Skeletal muscle satellite cell (primary cell): ENCODE results near the gene CA5A.

Experiments
- H3K27me3 ChIP-seq: 2 replicates; pipeline ENCODE4 v1.7.0; 2013; ENCODE audit warnings: low read length; ENCODE audit not compliant: control insufficient read depth, insufficient read depth
- H3K36me3 ChIP-seq: 2 replicates; pipeline ENCODE4 v1.7.0; 2013; ENCODE audit warnings: mild to moderate bottlenecking, control low read depth, low read length; ENCODE audit not compliant: insufficient read depth
- H3K4me1 ChIP-seq: 2 replicates; pipeline ENCODE4 v1.7.0; 2013; ENCODE audit warnings: low read length; ENCODE audit not compliant: control insufficient read depth, insufficient read depth
- H3K4me2 ChIP-seq: 2 replicates; pipeline ENCODE4 v1.7.0; 2013; ENCODE audit warnings: mild to moderate bottlenecking, low read length
- H3K4me3 ChIP-seq: 2 replicates; pipeline ENCODE4 v1.7.0; 2013; ENCODE audit warnings: low read length
- H3K9ac ChIP-seq: 2 replicates; pipeline ENCODE4 v1.7.0; 2013; ENCODE audit warnings: mild to moderate bottlenecking, low read depth, low read length, moderate library complexity
- H3K9me3 ChIP-seq: replicated peaks from 2 replicates; pipeline ENCODE4 v1.7.0; 2013; ENCODE audit warnings: mild to moderate bottlenecking, control low read depth, low read length

The CA5A gene

DNA sequence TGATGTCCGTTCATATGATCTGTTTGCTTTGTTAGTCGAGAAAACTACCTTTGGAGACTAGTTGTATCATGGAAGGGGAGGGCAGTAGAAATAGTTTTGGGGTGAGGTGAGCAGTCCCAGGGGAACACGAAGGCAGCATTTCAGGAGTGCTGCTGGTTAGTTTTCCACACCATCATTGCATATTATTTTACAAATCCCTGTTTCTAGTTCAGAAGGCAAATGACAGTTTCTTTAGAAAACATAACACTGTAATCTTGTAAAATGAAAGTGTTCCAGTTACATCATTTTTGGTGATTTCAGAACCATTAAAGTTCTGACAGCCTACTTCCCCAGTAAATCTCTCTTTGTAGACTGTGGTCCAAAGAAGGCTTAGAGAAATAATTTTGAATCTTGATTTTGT lies 40.3 kb upstream of the CA5A start:
- no peak overlapping the region for H3K9ac ChIP-seq
- H3K36me3 ChIP-seq = peaks cover 3% of the 10 kb centered on the region
- H3K9me3 ChIP-seq = no peaks in the 10 kb centered on the region
- H3K4me3 ChIP-seq = no peak overlapping the region
- H3K4me2 ChIP-seq = no peak overlapping the region
- no peaks in the 10 kb centered on the region for H3K27me3 ChIP-seq
- no peaks in the 10 kb centered on the region for H3K4me1 ChIP-seq

DNA sequence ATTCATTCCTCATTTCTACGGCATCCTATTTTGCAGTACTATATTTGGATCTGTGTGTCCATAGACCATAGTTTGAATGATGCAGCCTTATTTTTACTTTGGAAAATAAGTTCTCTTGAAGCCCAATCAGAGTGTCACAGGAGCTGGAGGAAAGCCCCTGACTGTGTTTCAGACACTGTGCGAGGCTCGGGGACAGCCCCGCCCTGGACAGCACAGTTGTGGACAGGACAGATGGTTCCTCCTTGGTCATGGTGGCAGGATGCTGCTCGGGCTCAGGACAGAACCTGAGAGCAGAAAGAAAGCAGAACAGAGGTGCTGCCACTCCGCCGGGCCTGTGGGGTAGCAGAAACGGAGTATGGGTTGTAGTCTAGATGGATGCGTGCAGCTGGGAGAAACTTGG lies 37.8 kb upstream of the CA5A start:
- Histone ChIP-seq H3K4me3 (no peak overlapping the region), H3K4me1 (no peaks in the 10 kb centered on the region), H3K9me3 (no peaks in the 10 kb centered on the region), H3K27me3 (no peaks in the 10 kb centered on the region), H3K36me3 (peaks cover 3% of the 10 kb centered on the region), H3K9ac (no peak overlapping the region), H3K4me2 (no peak overlapping the region)

DNA sequence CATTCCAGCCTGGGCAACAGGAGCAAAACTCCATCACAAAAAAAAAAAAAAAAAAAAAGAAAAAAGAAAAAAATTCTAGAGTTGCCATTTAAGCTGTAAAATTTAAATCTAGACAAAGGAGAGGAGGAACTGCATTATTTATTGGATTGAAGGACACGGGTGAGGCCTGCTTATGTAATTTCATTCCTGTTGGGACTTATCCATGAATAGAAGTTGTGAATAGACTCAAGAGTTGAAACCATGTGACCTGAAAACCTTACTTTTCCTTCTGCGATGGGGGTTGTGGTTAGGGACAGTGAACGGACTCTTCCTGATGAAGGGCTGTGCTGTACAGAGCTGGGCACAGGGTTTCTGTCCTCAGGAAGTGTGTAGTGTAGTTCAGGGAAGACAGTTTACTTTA lies 37.4 kb upstream of the CA5A start:
- Histone ChIP-seq H3K9ac (no peak overlapping the region), H3K4me1 (no peaks in the 10 kb centered on the region), H3K4me3 (no peak overlapping the region), H3K9me3 (no peaks in the 10 kb centered on the region), H3K36me3 (peaks cover 3% of the 10 kb centered on the region), H3K4me2 (no peak overlapping the region), H3K27me3 (no peaks in the 10 kb centered on the region)

DNA sequence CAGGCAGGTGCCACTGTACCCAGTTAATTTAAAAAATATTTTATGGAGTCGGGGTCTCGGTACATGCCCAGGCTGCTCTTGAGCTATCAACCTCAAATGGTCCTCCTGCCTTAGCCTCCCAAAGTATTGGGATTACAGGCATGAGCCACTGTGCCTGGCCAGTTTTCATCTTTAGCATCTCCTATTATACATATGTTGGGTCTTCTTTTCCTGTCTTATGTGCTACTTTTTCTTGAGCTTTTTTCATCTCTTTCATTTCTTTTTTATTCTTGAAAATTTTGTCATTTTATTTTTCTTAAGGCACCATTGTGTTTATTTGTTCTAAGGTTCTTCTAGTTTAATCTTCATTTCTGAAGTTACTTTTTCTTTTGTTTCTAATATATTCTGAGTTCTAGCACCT lies 35.6 kb upstream of the CA5A start:
- H3K27me3 ChIP-seq = no peaks in the 10 kb centered on the region
- H3K4me2 ChIP-seq = no peak overlapping the region
- no peaks in the 10 kb centered on the region for H3K36me3 ChIP-seq
- no peaks in the 10 kb centered on the region for H3K9me3 ChIP-seq
- no peak overlapping the region for H3K9ac ChIP-seq
- peaks cover 1% of the 10 kb centered on the region for H3K4me1 ChIP-seq
- H3K4me3 ChIP-seq = no peak overlapping the region

DNA sequence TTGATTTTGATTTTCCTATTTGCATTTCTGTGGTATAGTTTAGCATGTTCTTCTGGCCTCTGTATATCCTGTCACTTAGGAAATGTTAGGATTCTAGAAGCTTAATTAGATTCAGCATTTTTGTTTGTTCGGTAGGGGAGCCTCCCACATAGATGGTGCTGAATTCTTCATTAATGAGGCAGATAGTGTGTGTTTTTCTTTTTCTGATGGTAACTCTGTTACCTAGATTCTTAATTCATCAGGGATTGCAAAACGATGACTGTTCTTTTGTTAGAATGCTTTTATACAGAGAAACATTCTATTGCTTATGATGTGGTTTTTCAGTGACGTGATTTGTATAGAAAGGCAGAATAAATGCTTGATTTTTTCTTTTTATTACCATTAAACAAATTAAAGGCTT lies 33.9 kb upstream of the CA5A start:
- Histone ChIP-seq H3K4me1 (peaks cover 12% of the 10 kb centered on the region), H3K36me3 (no peaks in the 10 kb centered on the region), H3K27me3 (no peaks in the 10 kb centered on the region), H3K9ac (no peak overlapping the region), H3K4me2 (no peak overlapping the region), H3K9me3 (no peaks in the 10 kb centered on the region), H3K4me3 (no peak overlapping the region)

DNA sequence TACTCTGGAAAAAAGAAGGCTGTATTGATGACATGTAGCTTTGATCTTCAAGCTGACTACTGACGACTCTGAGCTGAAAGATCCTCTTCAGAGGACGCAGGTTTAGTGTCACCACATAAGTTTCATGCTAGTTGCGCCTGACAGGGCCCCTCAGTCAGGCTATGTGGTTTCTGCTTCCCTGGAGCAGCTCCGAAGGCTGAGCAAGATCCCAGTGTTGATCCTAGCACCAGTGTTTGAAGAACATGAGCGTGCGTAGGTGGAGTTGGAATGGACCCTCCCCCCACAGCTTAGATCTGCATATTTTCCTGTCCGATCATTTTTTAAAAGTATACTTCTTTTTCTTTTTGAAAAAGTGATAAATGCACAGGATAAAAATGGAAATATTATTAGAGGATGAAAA lies 32.2 kb upstream of the CA5A start:
- H3K4me3 ChIP-seq = no peak overlapping the region
- peaks cover 19% of the 10 kb centered on the region for H3K4me1 ChIP-seq
- H3K4me2 ChIP-seq = no peak overlapping the region
- no peak overlapping the region for H3K9ac ChIP-seq
- H3K36me3 ChIP-seq = no peaks in the 10 kb centered on the region
- no peaks in the 10 kb centered on the region for H3K9me3 ChIP-seq
- no peaks in the 10 kb centered on the region for H3K27me3 ChIP-seq

DNA sequence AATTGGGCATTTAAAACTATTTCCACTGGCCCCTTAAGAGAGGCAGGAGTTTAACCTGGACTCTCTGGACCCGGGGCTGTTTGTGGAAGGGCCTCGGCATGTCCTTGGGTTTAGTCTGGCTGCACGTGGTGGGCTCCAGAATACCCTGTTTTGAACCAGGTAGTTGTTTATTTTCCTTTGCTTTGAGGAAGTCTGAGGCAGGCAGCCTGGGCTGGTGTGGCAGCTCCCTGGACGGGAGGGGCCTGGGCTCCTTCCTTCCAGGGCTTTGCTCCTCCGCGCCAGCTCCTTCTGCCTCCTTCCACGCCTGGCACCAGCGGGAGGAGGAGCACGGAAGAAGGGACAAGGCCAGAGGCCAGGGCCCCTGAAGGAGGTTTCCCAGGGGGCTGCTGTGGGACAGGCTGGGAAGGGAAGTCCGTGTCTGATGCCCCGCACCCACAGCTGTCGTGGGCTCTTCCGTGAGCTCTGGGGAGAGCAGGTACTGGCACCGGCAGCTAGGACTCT lies 30.4 kb upstream of the CA5A start:
- H3K4me2 ChIP-seq = peak overlapping the region; percentile 66
- peaks cover 29% of the 10 kb centered on the region for H3K4me1 ChIP-seq
- H3K9ac ChIP-seq = peak overlapping the region; percentile 27
- H3K4me3 ChIP-seq = no peak overlapping the region
- no peaks in the 10 kb centered on the region for H3K36me3 ChIP-seq
- no peaks in the 10 kb centered on the region for H3K27me3 ChIP-seq
- no peaks in the 10 kb centered on the region for H3K9me3 ChIP-seq

DNA sequence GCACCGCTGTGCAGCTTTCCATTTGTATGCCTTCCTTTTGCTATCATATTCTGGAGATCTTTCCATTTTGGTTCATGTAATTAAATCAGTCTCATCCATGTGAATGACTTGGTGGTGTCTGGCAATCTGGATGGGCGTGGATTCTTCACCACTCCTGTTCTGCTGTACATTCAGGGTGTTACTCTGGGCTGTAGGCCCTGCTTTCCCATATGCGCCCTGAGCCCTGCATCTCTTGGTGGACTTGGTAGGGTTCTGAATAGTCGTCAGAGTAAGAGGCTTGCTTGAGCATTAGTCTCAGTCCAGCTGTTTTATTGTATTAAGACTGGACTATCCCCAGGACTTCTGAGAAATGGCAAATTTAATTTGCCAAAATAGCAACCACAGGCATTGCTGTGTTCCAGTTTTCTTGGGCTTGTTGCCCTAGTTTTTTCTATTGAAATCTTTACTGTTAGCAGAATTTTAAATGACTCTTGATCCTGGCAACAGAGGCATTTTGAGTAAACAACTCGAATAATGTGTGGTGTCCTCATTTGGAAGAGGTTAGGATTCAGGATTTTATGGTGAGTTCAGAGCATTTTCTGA lies 29.8 kb upstream of the CA5A start:
- Histone ChIP-seq H3K9me3 (no peaks in the 10 kb centered on the region), H3K9ac (peak overlapping the region; percentile 27), H3K4me2 (peak overlapping the region; percentile 66), H3K36me3 (no peaks in the 10 kb centered on the region), H3K4me3 (no peak overlapping the region), H3K4me1 (peaks cover 29% of the 10 kb centered on the region), H3K27me3 (no peaks in the 10 kb centered on the region)

DNA sequence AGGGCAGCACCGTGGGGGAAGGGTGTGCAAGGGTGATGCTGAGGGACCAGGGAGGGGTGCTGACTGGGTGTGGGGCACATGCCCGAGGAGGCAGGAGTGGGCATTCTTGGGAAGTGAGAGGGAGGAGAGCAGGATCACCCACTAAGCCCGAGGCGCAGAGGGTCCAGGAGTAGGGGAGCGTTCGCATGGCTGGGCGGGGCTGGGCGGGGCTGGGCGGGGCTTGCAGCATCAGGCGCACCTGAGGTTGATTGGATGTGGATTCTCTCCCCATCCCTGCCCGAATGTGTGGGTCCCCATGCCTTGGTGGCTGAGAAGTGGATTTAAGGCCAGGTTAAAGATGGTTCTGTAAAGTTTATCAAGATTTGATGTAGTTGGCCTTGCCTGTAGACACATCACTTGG lies 29.1 kb upstream of the CA5A start:
- Histone ChIP-seq H3K9ac (no peak overlapping the region), H3K4me1 (peaks cover 29% of the 10 kb centered on the region), H3K4me3 (no peak overlapping the region), H3K27me3 (no peaks in the 10 kb centered on the region), H3K36me3 (no peaks in the 10 kb centered on the region), H3K9me3 (no peaks in the 10 kb centered on the region), H3K4me2 (no peak overlapping the region)

DNA sequence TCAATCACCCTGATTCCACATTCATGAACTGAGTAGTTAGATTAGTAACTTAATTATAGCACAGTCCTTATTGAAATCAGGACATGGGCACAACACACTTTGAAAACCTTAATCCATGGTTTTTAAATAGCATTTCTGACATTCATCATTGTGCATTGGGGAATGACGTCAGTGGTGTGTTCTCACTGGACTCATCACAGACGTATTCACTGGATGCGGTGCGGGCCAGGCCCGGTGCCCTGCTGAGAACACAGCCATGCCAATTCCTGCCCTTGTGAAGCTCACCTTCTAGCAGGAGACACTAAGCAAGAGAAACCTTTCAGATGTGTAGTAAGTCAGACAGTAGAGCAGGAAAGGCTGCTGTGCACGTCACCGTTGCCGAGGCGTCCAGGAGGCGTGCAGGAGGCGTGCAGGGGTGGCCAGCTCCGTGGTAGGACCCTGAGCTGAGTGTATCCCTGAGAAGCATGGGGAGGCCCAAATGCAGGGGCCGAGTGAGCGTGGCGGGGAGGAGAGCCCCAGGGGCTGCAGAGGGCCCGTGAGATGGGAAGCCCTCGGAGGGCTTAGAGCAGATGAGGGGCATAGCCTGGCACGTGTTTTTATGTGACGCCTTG lies 27.8 kb upstream of the CA5A start:
- Histone ChIP-seq H3K9me3 (no peaks in the 10 kb centered on the region), H3K27me3 (no peaks in the 10 kb centered on the region), H3K4me2 (no peak overlapping the region), H3K4me1 (peaks cover 29% of the 10 kb centered on the region), H3K9ac (no peak overlapping the region), H3K36me3 (no peaks in the 10 kb centered on the region), H3K4me3 (no peak overlapping the region)

DNA sequence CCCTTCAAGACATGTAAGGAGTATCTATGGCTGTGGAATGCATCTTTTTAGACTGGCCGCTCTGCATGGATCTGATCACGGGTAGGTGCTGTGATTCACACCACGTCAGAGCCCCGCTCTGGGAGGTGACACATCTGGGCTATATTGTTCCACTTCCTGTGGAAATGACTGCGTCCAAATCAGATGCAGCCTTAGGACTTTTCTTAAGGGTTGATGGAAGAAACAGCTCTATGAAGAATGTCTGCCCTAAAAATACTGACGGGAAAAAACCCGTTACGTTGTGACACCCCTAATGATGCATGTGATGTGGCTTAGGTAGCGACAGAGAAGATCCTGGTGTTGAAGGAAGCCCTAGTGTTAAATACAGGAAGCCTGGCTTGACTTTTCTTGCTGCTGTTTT lies 27.1 kb upstream of the CA5A start:
- Histone ChIP-seq H3K27me3 (no peaks in the 10 kb centered on the region), H3K9ac (peak overlapping the region; percentile 2), H3K9me3 (no peaks in the 10 kb centered on the region), H3K4me2 (peak overlapping the region; percentile 22), H3K4me3 (no peak overlapping the region), H3K4me1 (peaks cover 29% of the 10 kb centered on the region), H3K36me3 (no peaks in the 10 kb centered on the region)

DNA sequence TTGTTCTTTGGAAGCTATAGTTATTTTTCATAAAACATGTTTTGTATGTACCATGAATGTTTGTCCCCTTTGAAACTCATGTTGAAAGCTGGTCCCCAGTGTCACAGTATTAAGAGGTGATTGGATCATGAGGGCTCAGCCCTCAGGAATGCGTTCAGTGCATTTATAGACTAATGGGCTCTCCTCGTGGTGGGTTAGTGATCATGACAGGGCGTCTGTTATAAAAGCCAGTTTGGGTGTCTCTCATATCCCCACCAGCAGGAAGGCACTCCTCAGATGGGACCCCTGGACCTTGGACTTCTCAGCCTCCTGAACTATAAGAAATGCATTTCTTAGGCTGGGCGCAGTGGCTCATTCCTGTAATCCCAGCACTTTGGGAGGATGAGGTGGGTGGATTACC lies 25.3 kb upstream of the CA5A start:
- H3K9ac ChIP-seq = no peak overlapping the region
- no peaks in the 10 kb centered on the region for H3K27me3 ChIP-seq
- H3K4me3 ChIP-seq = no peak overlapping the region
- H3K4me1 ChIP-seq = peaks cover 26% of the 10 kb centered on the region
- H3K36me3 ChIP-seq = peaks cover 6% of the 10 kb centered on the region
- H3K4me2 ChIP-seq = no peak overlapping the region
- no peaks in the 10 kb centered on the region for H3K9me3 ChIP-seq
